ENCODE data around the gene DPCD.

Gene DPCD

GRCh38 chr10:101572785-101573184 is 15.3 kb upstream of the DPCD start:
- no peaks in the 10 kb centered on the region for H3K9me3 ChIP-seq
- peaks cover 8% of the 10 kb centered on the region for H3K36me3 ChIP-seq
- no peak overlapping the region for H3K4me3 ChIP-seq (ENCODE audit: low read depth in 1 of 2, low read length in 1 of 2)
- no peak overlapping the region for H3K27ac ChIP-seq
- peaks cover 10 to 16% of the 10 kb centered on the region in 2 experiments for H3K4me1 ChIP-seq (ENCODE audit: control insufficient read depth in 1 of 2, insufficient read depth in 1 of 2, low read depth in 1 of 2, low read length in 1 of 2)
- no peak for TF ChIP-seq CTCF (IDR thresholded peaks at IDR 0.05)
- peaks cover 32% of the 10 kb centered on the region for H3K27me3 ChIP-seq

GRCh38 chr10:101573885-101574753 is 14.0 kb upstream of the DPCD start:
- peaks cover 19% of the 10 kb centered on the region for H3K27me3 ChIP-seq
- no peak overlapping the region for H3K4me3 ChIP-seq (ENCODE audit: low read depth in 1 of 2, low read length in 1 of 2)
- peaks cover 21% of the 10 kb centered on the region for H3K36me3 ChIP-seq
- H3K9me3 ChIP-seq, result no peaks in the 10 kb centered on the region
- no peak overlapping the region for H3K27ac ChIP-seq
- H3K4me1 ChIP-seq (ENCODE audit: control insufficient read depth in 1 of 2, insufficient read depth in 1 of 2, low read depth in 1 of 2, low read length in 1 of 2), result peaks cover 10 to 16% of the 10 kb centered on the region in 2 experiments
- no peak for TF ChIP-seq CTCF (IDR thresholded peaks at IDR 0.05)

- H3K4me3 ChIP-seq (ENCODE audit: low read depth in 1 of 2, low read length in 1 of 2), result no peak overlapping the region
- no peaks in the 10 kb centered on the region for H3K9me3 ChIP-seq
- peaks cover 31% of the 10 kb centered on the region for H3K36me3 ChIP-seq
- H3K4me1 ChIP-seq (ENCODE audit: control insufficient read depth in 1 of 2, insufficient read depth in 1 of 2, low read depth in 1 of 2, low read length in 1 of 2), result peaks cover 6 to 10% of the 10 kb centered on the region in 2 experiments
- TF ChIP-seq CTCF (IDR thresholded peaks at IDR 0.05), result no peak
- H3K27ac ChIP-seq, result no peak overlapping the region
- peaks cover 9% of the 10 kb centered on the region for H3K27me3 ChIP-seq
These were observed 13.0 kb upstream of the DPCD start for GRCh38 chr10:101575091-101575490.

- no peak for TF ChIP-seq CTCF (IDR thresholded peaks at IDR 0.05)
- Histone ChIP-seq H3K4me1 (ENCODE audit: control insufficient read depth in 1 of 2, insufficient read depth in 1 of 2, low read depth in 1 of 2, low read length in 1 of 2) (peaks cover 1 to 4% of the 10 kb centered on the region in 2 experiments), H3K27me3 (peaks cover 6% of the 10 kb centered on the region), H3K9me3 (no peaks in the 10 kb centered on the region), H3K36me3 (peaks cover 37% of the 10 kb centered on the region), H3K27ac (no peak overlapping the region), H3K4me3 (ENCODE audit: low read depth in 1 of 2, low read length in 1 of 2) (no peak overlapping the region)
These were observed 12.4 kb upstream of the DPCD start for GRCh38 chr10:101575580-101576210.

GRCh38 chr10:101576211-101576863 is 11.8 kb upstream of the DPCD start:
- Histone ChIP-seq H3K27me3 (peaks cover under 1% of the 10 kb centered on the region), H3K27ac (no peak overlapping the region), H3K9me3 (no peaks in the 10 kb centered on the region), H3K4me3 (ENCODE audit: low read depth in 1 of 2, low read length in 1 of 2) (no peak overlapping the region), H3K4me1 (ENCODE audit: control insufficient read depth in 1 of 2, insufficient read depth in 1 of 2, low read depth in 1 of 2, low read length in 1 of 2) (no peaks in the 10 kb centered on the region), H3K36me3 (peaks cover 43% of the 10 kb centered on the region)
- TF ChIP-seq CTCF (IDR thresholded peaks at IDR 0.05), result no peak

Data from neutrophil (primary cell).